ENCODE measurements around the gene LCN6.

DNA sequence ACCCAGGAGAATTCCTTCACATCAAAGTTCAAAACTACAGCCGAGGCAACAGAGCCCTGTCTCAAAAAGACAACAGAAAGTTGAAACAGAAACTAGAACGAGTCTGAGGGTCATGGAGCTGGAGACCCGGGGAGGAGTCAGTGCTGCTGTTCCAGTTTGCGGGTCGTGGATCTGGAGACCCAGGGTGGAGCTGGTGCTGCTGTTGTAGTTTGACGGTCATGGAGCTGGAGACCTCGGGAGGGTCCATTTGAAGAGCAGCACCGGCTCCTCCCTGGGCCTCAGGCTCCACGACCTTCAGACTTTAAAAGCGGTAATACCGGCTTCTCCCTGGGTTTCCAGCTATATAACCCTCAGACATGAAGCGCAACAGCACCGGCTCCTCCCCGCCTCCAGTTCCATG, 29.0 kb upstream of the LCN6 start:
- TF ChIP-seq, protein P1, sequence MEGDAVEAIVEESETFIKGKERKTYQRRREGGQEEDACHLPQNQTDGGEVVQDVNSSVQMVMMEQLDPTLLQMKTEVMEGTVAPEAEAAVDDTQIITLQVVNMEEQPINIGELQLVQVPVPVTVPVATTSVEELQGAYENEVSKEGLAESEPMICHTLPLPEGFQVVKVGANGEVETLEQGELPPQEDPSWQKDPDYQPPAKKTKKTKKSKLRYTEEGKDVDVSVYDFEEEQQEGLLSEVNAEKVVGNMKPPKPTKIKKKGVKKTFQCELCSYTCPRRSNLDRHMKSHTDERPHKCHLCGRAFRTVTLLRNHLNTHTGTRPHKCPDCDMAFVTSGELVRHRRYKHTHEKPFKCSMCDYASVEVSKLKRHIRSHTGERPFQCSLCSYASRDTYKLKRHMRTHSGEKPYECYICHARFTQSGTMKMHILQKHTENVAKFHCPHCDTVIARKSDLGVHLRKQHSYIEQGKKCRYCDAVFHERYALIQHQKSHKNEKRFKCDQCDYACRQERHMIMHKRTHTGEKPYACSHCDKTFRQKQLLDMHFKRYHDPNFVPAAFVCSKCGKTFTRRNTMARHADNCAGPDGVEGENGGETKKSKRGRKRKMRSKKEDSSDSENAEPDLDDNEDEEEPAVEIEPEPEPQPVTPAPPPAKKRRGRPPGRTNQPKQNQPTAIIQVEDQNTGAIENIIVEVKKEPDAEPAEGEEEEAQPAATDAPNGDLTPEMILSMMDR (IDR thresholded peaks at IDR 0.05) = no peak
- TF ChIP-seq POLR2A (IDR thresholded peaks at IDR 0.05) = no peak

Data from right lobe of liver (tissue), 4 donors.